ENCODE data around the gene TMC7. TPM values are rescaled to one million over a fixed set of nuclear protein-coding genes. Genes with fewer than 3 reads are reported as not detected.

Gene TMC7
- total and polyA plus RNA-seq, 7 experiments from 2014 or later: 0.07 TPM; not detected in 6

- H3K27me3 Mint-ChIP-seq: peaks cover 4 to 15% (median 8%) of the 10 kb centered on the region in 5 donors
- ChIA-PET CTCF (interaction anchor here (0.6 to 0.7 kb wide), 3 partner anchors 10 to 111 kb away, joined by 3 to 4 read pairs (median 3); no protein-coding TSS in a partner anchor), POLR2A (no interaction called here)
- peaks cover 0 to 7% (median 0%) of the 10 kb centered on the region in 7 donors for H3K4me1 Mint-ChIP-seq
- no peak for ATAC-seq
- Histone ChIP-seq H3K4me1 (ENCODE audit: control insufficient read depth in 2 of 2, insufficient read depth in 2 of 2, low read length in 2 of 2) (peaks cover 4 to 10% of the 10 kb centered on the region in 2 donors), H3K27ac (ENCODE audit: low read depth, low read length) (no peak overlapping the region), H3K4me3 (ENCODE audit: low read length) (no peak overlapping the region), H3K9me3 (ENCODE audit: control insufficient read depth in 2 of 3, low read length in 3 of 3) (no peaks in the 10 kb centered on the region), H3K27me3 (ENCODE audit: control insufficient read depth in 2 of 2, insufficient read depth in 2 of 2, low read length in 2 of 2) (no peaks in the 10 kb centered on the region), H3K36me3 (ENCODE audit: control insufficient read depth in 2 of 3, insufficient read depth in 3 of 3, low read length in 3 of 3) (no peaks in the 10 kb centered on the region)
- H3K4me3 Mint-ChIP-seq: no peak overlapping the region
- peaks cover 0 to 18% (median 0%) of the 10 kb centered on the region in 11 donors for H3K9me3 Mint-ChIP-seq
- intact Hi-C loops (cut with micrococcal nuclease): loop anchor here in 1 of 2 donors (5.0 to 10.0 kb wide), 3 partner anchors 468 to 1295 kb away; partner anchors contain the start of gene VPS35L
- DNase-seq: no peak
- H3K36me3 Mint-ChIP-seq: peaks cover 0 to 1% (median 0%) of the 10 kb centered on the region in 5 donors
- H3K27ac Mint-ChIP-seq: no peak overlapping the region
Measured at GRCh38 chr16:19089410-19089955, 105.7 kb downstream of the TMC7 start.

GRCh38 chr16:19090916-19091315 is 107.2 kb downstream of the TMC7 start:
- POLR2A ChIA-PET: no interaction called here
- Mint-ChIP-seq H3K4me3 (no peak overlapping the region), H3K27ac (no peak overlapping the region), H3K36me3 (peaks cover 0 to 1% (median 0%) of the 10 kb centered on the region in 5 donors), H3K9me3 (peaks cover 0 to 21% (median 0%) of the 10 kb centered on the region in 11 donors), H3K27me3 (peaks cover under 1 to 13% (median 8%) of the 10 kb centered on the region in 5 donors), H3K4me1 (peaks cover 0 to 9% (median 0%) of the 10 kb centered on the region in 7 donors)
- no peaks in the 10 kb centered on the region for H3K9me3 ChIP-seq (ENCODE audit: control insufficient read depth in 2 of 3, low read length in 3 of 3)
- CTCF ChIA-PET: no interaction called here
- H3K36me3 ChIP-seq (ENCODE audit: control insufficient read depth in 2 of 3, insufficient read depth in 3 of 3, low read length in 3 of 3): no peaks in the 10 kb centered on the region
- no peak overlapping the region for H3K27ac ChIP-seq (ENCODE audit: low read depth, low read length)
- DNase-seq (no peak), ATAC-seq (no peak)
- no peaks in the 10 kb centered on the region for H3K27me3 ChIP-seq (ENCODE audit: control insufficient read depth in 2 of 2, insufficient read depth in 2 of 2, low read length in 2 of 2)
- H3K4me3 ChIP-seq (ENCODE audit: low read length): no peak overlapping the region
- peaks cover 4 to 10% of the 10 kb centered on the region in 2 donors for H3K4me1 ChIP-seq (ENCODE audit: control insufficient read depth in 2 of 2, insufficient read depth in 2 of 2, low read length in 2 of 2)
- intact Hi-C loops (cut with micrococcal nuclease): no loop called here

GRCh38 chr16:19092653-19093410 is 109.1 kb downstream of the TMC7 start:
- no peak overlapping the region for H3K4me3 ChIP-seq (ENCODE audit: low read length)
- Mint-ChIP-seq H3K36me3 (peaks cover 1 to 4% (median 2%) of the 10 kb centered on the region in 5 donors), H3K9me3 (peaks cover 0 to 25% (median under 1%) of the 10 kb centered on the region in 11 donors), H3K27ac (no peak overlapping the region), H3K4me1 (peaks cover 0 to 6% (median 0%) of the 10 kb centered on the region in 7 donors), H3K27me3 (peaks cover under 1 to 15% (median 8%) of the 10 kb centered on the region in 5 donors), H3K4me3 (no peak overlapping the region)
- DNase-seq (no peak), ATAC-seq (no peak)
- H3K4me1 ChIP-seq (ENCODE audit: control insufficient read depth in 2 of 2, insufficient read depth in 2 of 2, low read length in 2 of 2): no peaks in the 10 kb centered on the region
- H3K27ac ChIP-seq (ENCODE audit: low read depth, low read length): no peak overlapping the region
- ChIA-PET CTCF (no interaction called here), POLR2A (no interaction called here)
- intact Hi-C loops (cut with micrococcal nuclease): no loop called here
- H3K27me3 ChIP-seq (ENCODE audit: control insufficient read depth in 2 of 2, insufficient read depth in 2 of 2, low read length in 2 of 2): no peaks in the 10 kb centered on the region
- no peaks in the 10 kb centered on the region for H3K36me3 ChIP-seq (ENCODE audit: control insufficient read depth in 2 of 3, insufficient read depth in 3 of 3, low read length in 3 of 3)
- no peaks in the 10 kb centered on the region for H3K9me3 ChIP-seq (ENCODE audit: control insufficient read depth in 2 of 3, low read length in 3 of 3)

GRCh38 chr16:19093631-19094541 is 110.2 kb downstream of the TMC7 start:
- H3K27me3 ChIP-seq (ENCODE audit: control insufficient read depth in 2 of 2, insufficient read depth in 2 of 2, low read length in 2 of 2): no peaks in the 10 kb centered on the region
- no peak overlapping the region for H3K27ac ChIP-seq (ENCODE audit: low read depth, low read length)
- H3K36me3 Mint-ChIP-seq: peaks cover 3 to 7% (median 4%) of the 10 kb centered on the region in 5 donors
- DNase-seq (no peak), ATAC-seq (no peak)
- intact Hi-C loops (cut with micrococcal nuclease): no loop called here
- H3K9me3 ChIP-seq (ENCODE audit: control insufficient read depth in 2 of 3, low read length in 3 of 3): no peaks in the 10 kb centered on the region
- CTCF ChIA-PET: interaction anchor here (0.6 kb wide), 1 partner anchor 28 kb away, joined by 3 read pairs; no protein-coding TSS in a partner anchor
- H3K27me3 Mint-ChIP-seq: peaks cover 0 to 17% (median 6%) of the 10 kb centered on the region in 5 donors
- POLR2A ChIA-PET: no interaction called here
- peaks cover 0 to 6% (median 0%) of the 10 kb centered on the region in 7 donors for H3K4me1 Mint-ChIP-seq
- H3K36me3 ChIP-seq (ENCODE audit: control insufficient read depth in 2 of 3, insufficient read depth in 3 of 3, low read length in 3 of 3): no peaks in the 10 kb centered on the region
- no peak overlapping the region for H3K27ac Mint-ChIP-seq
- H3K4me3 ChIP-seq (ENCODE audit: low read length): no peak overlapping the region
- no peaks in the 10 kb centered on the region for H3K4me1 ChIP-seq (ENCODE audit: control insufficient read depth in 2 of 2, insufficient read depth in 2 of 2, low read length in 2 of 2)
- H3K4me3 Mint-ChIP-seq: no peak overlapping the region
- peaks cover 0 to 27% (median 3%) of the 10 kb centered on the region in 11 donors for H3K9me3 Mint-ChIP-seq

- H3K4me1 Mint-ChIP-seq: peaks cover 0 to 6% (median 0%) of the 10 kb centered on the region in 7 donors
- CTCF ChIA-PET: interaction anchor here (0.6 to 1.0 kb wide), 3 partner anchors 8 to 28 kb away, joined by 3 to 4 read pairs (median 3); no protein-coding TSS in a partner anchor
- intact Hi-C loops (cut with micrococcal nuclease): no loop called here
- Histone ChIP-seq H3K4me1 (ENCODE audit: control insufficient read depth in 2 of 2, insufficient read depth in 2 of 2, low read length in 2 of 2) (no peaks in the 10 kb centered on the region), H3K27ac (ENCODE audit: low read depth, low read length) (no peak overlapping the region), H3K36me3 (ENCODE audit: control insufficient read depth in 2 of 3, insufficient read depth in 3 of 3, low read length in 3 of 3) (no peaks in the 10 kb centered on the region), H3K27me3 (ENCODE audit: control insufficient read depth in 2 of 2, insufficient read depth in 2 of 2, low read length in 2 of 2) (no peaks in the 10 kb centered on the region), H3K4me3 (ENCODE audit: low read length) (no peak overlapping the region), H3K9me3 (ENCODE audit: control insufficient read depth in 2 of 3, low read length in 3 of 3) (no peaks in the 10 kb centered on the region)
- DNase-seq: no peak
- no peak for ATAC-seq
- H3K9me3 Mint-ChIP-seq: peaks cover 0 to 27% (median 3%) of the 10 kb centered on the region in 11 donors
- H3K4me3 Mint-ChIP-seq: no peak overlapping the region
- peaks cover 3 to 7% (median 4%) of the 10 kb centered on the region in 5 donors for H3K36me3 Mint-ChIP-seq
- POLR2A ChIA-PET: no interaction called here
- no peak overlapping the region for H3K27ac Mint-ChIP-seq
- H3K27me3 Mint-ChIP-seq: peaks cover 1 to 17% (median 8%) of the 10 kb centered on the region in 5 donors
Measured at GRCh38 chr16:19094542-19095365, 111.0 kb downstream of the TMC7 start.
